GM23338 (cell line): ENCODE measurements around the gene ZDHHC11B. TPM values are rescaled to one million over a fixed set of nuclear protein-coding genes. Genes with fewer than 3 reads are reported as not detected.

Source experiments
- ATAC-seq: fragments of 200-7000 bp; cut with Tn5 transposase; 3 replicates; pipeline ENCODE4 v1.9.1; 2020
- DNase-seq: peaks from one replicate; pipeline ENCODE4 v3.0.0-alpha.2; 2015; ENCODE audit warnings: low spot score
- H2AFZ ChIP-seq: fragments of 200-600 bp; sonication (generic); 2 replicates; pipeline ENCODE4 v1.8.0; 2016; ENCODE audit warnings: antibody characterized with exemption, mild to moderate bottlenecking, moderate library complexity
- H3F3A ChIP-seq: fragments of 200-600 bp; sonication (generic); replicated peaks from 2 replicates; pipeline ENCODE4 v1.8.0; 2017; ENCODE audit warnings: antibody characterized with exemption, mixed run types, low read depth
- H3K27ac ChIP-seq: fragments of 200-600 bp; sonication (generic); 2 replicates; pipeline ENCODE4 v1.6.1; 2016; ENCODE audit warnings: low read depth
- H3K27me3 ChIP-seq: fragments of 200-600 bp; sonication (generic); 2 replicates; pipeline ENCODE4 v1.8.0; 2016; ENCODE audit warnings: mild to moderate bottlenecking, mixed run types, moderate library complexity; ENCODE audit not compliant: insufficient read depth
- H3K36me3 ChIP-seq: fragments of 200-600 bp; sonication (generic); 2 replicates; pipeline ENCODE4 v1.8.0; 2016; ENCODE audit warnings: mild to moderate bottlenecking; ENCODE audit not compliant: insufficient read depth
- H3K4me1 ChIP-seq: fragments of 200-600 bp; sonication (generic); 2 replicates; pipeline ENCODE4 v1.8.0; 2016; ENCODE audit warnings: mild to moderate bottlenecking, moderate library complexity; ENCODE audit not compliant: insufficient read depth
- H3K4me2 ChIP-seq: fragments of 200-600 bp; sonication (generic); 2 replicates; pipeline ENCODE4 v1.7.1; 2017; ENCODE audit warnings: mixed run types
- H3K4me3 ChIP-seq: fragments of 200-600 bp; sonication (generic); 2 replicates; pipeline ENCODE4 v1.6.1; 2016; ENCODE audit warnings: mixed run types
- H3K79me2 ChIP-seq: fragments of 200-600 bp; sonication (generic); replicated peaks from 2 replicates; pipeline ENCODE4 v1.8.0; 2017; ENCODE audit warnings: mild to moderate bottlenecking; ENCODE audit not compliant: insufficient read depth
- H3K9me2 ChIP-seq: fragments of 200-600 bp; sonication (generic); 2 replicates; pipeline ENCODE4 v1.8.0; 2017; ENCODE audit not compliant: insufficient read depth
- H4K20me1 ChIP-seq: fragments of 200-600 bp; sonication (generic); replicated peaks from 2 replicates; pipeline ENCODE4 v1.8.0; 2017; ENCODE audit warnings: mild to moderate bottlenecking; ENCODE audit not compliant: insufficient read depth
- H3K27ac Mint-ChIP-seq: 2 replicates; pipeline ENCODE4 v1.8.0; 2020; ENCODE audit warnings: inconsistent platforms, mild to moderate bottlenecking, moderate library complexity, mixed read lengths
- H3K27me3 Mint-ChIP-seq: 3 replicates; pipeline ENCODE4 v1.8.0; 2022; ENCODE audit warnings: low read depth, mild to moderate bottlenecking, moderate library complexity, mixed read lengths, inconsistent platforms; ENCODE audit not compliant: insufficient read depth, poor library complexity
- H3K36me3 Mint-ChIP-seq: 3 replicates; pipeline ENCODE4 v1.8.0; 2021; ENCODE audit warnings: low read depth, mild to moderate bottlenecking, inconsistent platforms, moderate library complexity, mixed read lengths
- H3K4me1 Mint-ChIP-seq: 3 replicates; pipeline ENCODE4 v1.8.0; 2020; ENCODE audit warnings: mild to moderate bottlenecking, inconsistent platforms, mixed read lengths
- H3K4me3 Mint-ChIP-seq: 3 replicates; pipeline ENCODE4 v1.8.0; 2021; ENCODE audit warnings: moderate library complexity, mild to moderate bottlenecking, inconsistent platforms, mixed read lengths
- H3K9me3 Mint-ChIP-seq: 3 replicates; pipeline ENCODE4 v1.8.0; 2020; ENCODE audit warnings: moderate library complexity, mild to moderate bottlenecking, inconsistent platforms, mixed read lengths
- CREB1 ChIP-seq: fragments of 250-450 bp; sonication (Bioruptor Pico); IDR thresholded peaks from 2 replicates; pipeline ENCODE4 v1.5.0; 2020; ENCODE audit warnings: low read depth, mild to moderate bottlenecking, moderate library complexity
- ETS1 ChIP-seq: IDR thresholded peaks from 2 replicates; pipeline ENCODE4 v1.6.1; 2016; ENCODE audit warnings: antibody characterized with exemption
- EZH2 ChIP-seq: fragments of 200-600 bp; sonication (generic); IDR thresholded peaks from one replicate; pipeline ENCODE4 v1.8.0; 2017; ENCODE audit warnings: antibody characterized with exemption, mild to moderate bottlenecking, low read depth; ENCODE audit not compliant: unreplicated experiment
- EZH2phosphoT487 ChIP-seq: fragments of 200-600 bp; sonication (generic); IDR thresholded peaks from one replicate; pipeline ENCODE4 v1.8.1; 2018; ENCODE audit warnings: antibody characterized with exemption; ENCODE audit not compliant: unreplicated experiment
- JUNB ChIP-seq: IDR thresholded peaks from one replicate; pipeline ENCODE4 v1.6.1; 2016; ENCODE audit warnings: antibody characterized with exemption; ENCODE audit not compliant: unreplicated experiment
- NANOG ChIP-seq: IDR thresholded peaks from 2 replicates; pipeline ENCODE4 v1.6.1; 2016; ENCODE audit warnings: antibody characterized with exemption, borderline replicate concordance
- STAT1 ChIP-seq: IDR thresholded peaks from one replicate; pipeline ENCODE4 v1.6.1; 2016; ENCODE audit warnings: antibody characterized with exemption; ENCODE audit not compliant: unreplicated experiment
- ZNF331 ChIP-seq: fragments of 250-450 bp; sonication (Bioruptor Pico); IDR thresholded peaks from 2 replicates; pipeline ENCODE4 v1.5.0; 2020; ENCODE audit warnings: low read depth, mild to moderate bottlenecking, moderate library complexity
- ZNF462 ChIP-seq: fragments of 250-450 bp; sonication (Bioruptor Pico); IDR thresholded peaks from 2 replicates; pipeline ENCODE4 v1.5.0; 2020; ENCODE audit warnings: mild to moderate bottlenecking, moderate library complexity
- polyA plus RNA-seq: library from polyadenylated mRNA; unstranded; fragments of >200 nt; fragmentation: Nextera tagmentation; extraction: Ambion mirVana; gene quantifications from 2 replicates; pipeline ENCODE4 v1.2.1, GENCODE V29; 2016
- total RNA-seq: library from RNA; depleted of rRNA; stranded (reverse); fragments of >200 nt; shearing (Covaris generic); gene quantifications from 2 replicates; pipeline ENCODE4 v1.2.3, GENCODE V29; 2014
- TF ChIP-seq, protein P1 (sequence below), 2 experiments: fragments of 200-600 bp in 1 of 2; sonication (generic) in 1 of 2; conservative IDR thresholded peaks; 2 replicates each; pipeline versions ENCODE4 v1.5.1 to v1.6.1; 2016 to 2017; ENCODE audit warnings: antibody characterized with exemption in 2 of 2, low read depth in 2 of 2, mild to moderate bottlenecking in 2 of 2, moderate library complexity in 1 of 2

ZDHHC11B gene
- total and polyA plus RNA-seq, 2 experiments from 2014 or later = 0.89 to 1.2 TPM

DNA sequence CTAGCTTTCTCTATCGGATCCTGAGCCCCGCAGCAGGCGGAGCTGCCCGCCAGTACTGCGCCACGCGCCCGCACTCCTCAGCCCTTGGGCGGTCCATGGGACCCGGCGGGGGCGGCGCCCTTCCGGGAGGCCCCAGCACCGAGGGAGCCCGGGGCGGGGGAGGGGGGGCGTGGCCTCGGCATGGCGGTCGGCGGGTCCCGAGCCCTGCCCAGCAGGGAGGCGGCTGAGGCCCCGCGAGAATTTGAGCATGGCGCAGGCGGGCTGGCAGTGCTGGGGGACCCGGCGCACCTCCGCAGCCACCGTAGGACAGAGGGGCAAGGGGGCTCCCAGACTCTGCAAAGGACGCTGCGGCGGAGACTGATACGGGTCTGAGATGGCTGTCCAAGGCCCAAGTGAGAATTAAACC is 6.8 kb downstream of the ZDHHC11B start:
- H4K20me1 ChIP-seq = no peaks in the 10 kb centered on the region
- ATAC-seq = no peak
- no peak overlapping the region for H3K4me3 Mint-ChIP-seq
- no peaks in the 10 kb centered on the region for H3K9me2 ChIP-seq
- TF ChIP-seq JUNB = no peak
- TF ChIP-seq NANOG = no peak
- TF ChIP-seq EZH2phosphoT487 = no peak
- no peaks in the 10 kb centered on the region for H3F3A ChIP-seq
- H3K27ac Mint-ChIP-seq = no peak overlapping the region
- H3K9me3 Mint-ChIP-seq = no peaks in the 10 kb centered on the region; the same call in 2 of the 3 replicates
- H3K4me1 ChIP-seq = no peaks in the 10 kb centered on the region
- no peaks in the 10 kb centered on the region for H3K4me1 Mint-ChIP-seq
- H3K4me3 ChIP-seq = no peak overlapping the region
- H3K4me2 ChIP-seq = no peak overlapping the region
- no peaks in the 10 kb centered on the region for H3K79me2 ChIP-seq
- H2AFZ ChIP-seq = no peak overlapping the region
- H3K36me3 ChIP-seq = no peaks in the 10 kb centered on the region
- H3K27me3 Mint-ChIP-seq = peaks cover 3% of the 10 kb centered on the region
- no peak overlapping the region for H3K27ac ChIP-seq
- H3K36me3 Mint-ChIP-seq = peaks cover 5% of the 10 kb centered on the region; the same call in 2 of the 3 replicates
- no peak for DNase-seq
- H3K27me3 ChIP-seq = no peaks in the 10 kb centered on the region

DNA sequence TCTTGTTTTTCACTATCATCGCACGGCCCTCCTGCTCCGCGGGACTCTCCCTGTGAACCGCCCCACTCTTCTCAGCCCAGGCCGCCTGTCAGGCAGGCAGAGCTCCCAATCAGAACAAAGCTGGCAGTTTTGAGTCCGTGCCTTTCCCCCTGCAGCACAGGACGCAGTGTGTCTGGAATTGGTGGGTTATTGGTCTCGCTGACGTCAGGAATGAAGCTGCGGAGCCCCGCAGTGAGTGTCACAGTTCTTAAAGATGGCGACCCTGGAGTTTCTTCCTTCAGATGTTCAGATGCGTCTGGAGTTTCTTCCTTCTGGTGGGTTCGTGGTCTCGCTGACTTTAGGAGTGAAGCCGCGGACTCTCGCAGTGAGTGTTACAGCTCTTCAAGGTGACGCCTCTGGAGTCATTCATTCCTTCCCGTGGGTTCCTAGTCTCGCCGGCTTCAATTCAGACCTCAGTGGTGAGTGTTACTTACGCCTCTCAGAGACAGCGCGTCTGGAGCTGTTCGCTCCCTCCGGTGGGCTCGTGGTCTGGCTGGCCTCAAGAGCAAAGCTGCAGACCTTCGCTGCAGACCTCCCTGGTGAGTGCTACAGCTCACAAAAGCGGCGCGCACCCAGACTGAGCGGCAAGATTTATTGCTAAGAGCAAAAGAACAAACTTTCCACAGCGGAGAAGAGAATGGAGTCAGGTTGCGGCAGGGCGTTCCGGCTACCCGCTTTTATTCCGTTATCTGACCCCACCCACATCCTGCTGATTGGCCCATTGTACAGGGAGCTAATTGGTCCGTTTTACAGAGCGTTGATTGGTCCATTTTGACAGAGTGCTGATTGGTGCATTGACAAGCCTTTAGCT is 7.4 kb downstream of the ZDHHC11B start:
- H3K27ac ChIP-seq = no peak overlapping the region
- no peaks in the 10 kb centered on the region for H3K27me3 ChIP-seq
- ATAC-seq (no peak), DNase-seq (peak; percentile 10)
- no peak overlapping the region for H3K4me3 ChIP-seq
- Mint-ChIP-seq H3K4me1 (no peaks in the 10 kb centered on the region), H3K4me3 (no peak overlapping the region; the same call in 2 of the 3 replicates), H3K36me3 (peaks cover 5% of the 10 kb centered on the region; the same call in 2 of the 3 replicates), H3K27me3 (peaks cover 3% of the 10 kb centered on the region), H3K27ac (no peak overlapping the region), H3K9me3 (no peaks in the 10 kb centered on the region; the same call in 2 of the 3 replicates)
- H3K4me1 ChIP-seq = no peaks in the 10 kb centered on the region
- no peak overlapping the region for H3K4me2 ChIP-seq
- no peaks in the 10 kb centered on the region for H3K36me3 ChIP-seq
- H3K9me2 ChIP-seq = no peaks in the 10 kb centered on the region
- no peaks in the 10 kb centered on the region for H3F3A ChIP-seq
- no peak overlapping the region for H2AFZ ChIP-seq
- no peaks in the 10 kb centered on the region for H4K20me1 ChIP-seq
- H3K79me2 ChIP-seq = no peaks in the 10 kb centered on the region
- TF ChIP-seq ETS1 = no peak
- TF ChIP-seq NANOG = no peak
- TF ChIP-seq CREB1 (CRISPR knock-in tag) = no peak
- TF ChIP-seq, protein P1, sequence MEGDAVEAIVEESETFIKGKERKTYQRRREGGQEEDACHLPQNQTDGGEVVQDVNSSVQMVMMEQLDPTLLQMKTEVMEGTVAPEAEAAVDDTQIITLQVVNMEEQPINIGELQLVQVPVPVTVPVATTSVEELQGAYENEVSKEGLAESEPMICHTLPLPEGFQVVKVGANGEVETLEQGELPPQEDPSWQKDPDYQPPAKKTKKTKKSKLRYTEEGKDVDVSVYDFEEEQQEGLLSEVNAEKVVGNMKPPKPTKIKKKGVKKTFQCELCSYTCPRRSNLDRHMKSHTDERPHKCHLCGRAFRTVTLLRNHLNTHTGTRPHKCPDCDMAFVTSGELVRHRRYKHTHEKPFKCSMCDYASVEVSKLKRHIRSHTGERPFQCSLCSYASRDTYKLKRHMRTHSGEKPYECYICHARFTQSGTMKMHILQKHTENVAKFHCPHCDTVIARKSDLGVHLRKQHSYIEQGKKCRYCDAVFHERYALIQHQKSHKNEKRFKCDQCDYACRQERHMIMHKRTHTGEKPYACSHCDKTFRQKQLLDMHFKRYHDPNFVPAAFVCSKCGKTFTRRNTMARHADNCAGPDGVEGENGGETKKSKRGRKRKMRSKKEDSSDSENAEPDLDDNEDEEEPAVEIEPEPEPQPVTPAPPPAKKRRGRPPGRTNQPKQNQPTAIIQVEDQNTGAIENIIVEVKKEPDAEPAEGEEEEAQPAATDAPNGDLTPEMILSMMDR (conservative IDR thresholded peaks at IDR 0.05; ENCODE audit: low read depth in 2 of 2) = no peak
- no peak for TF ChIP-seq STAT1
- no peak for TF ChIP-seq ZNF462 (CRISPR knock-in tag)
- no peak for TF ChIP-seq JUNB
- no peak for TF ChIP-seq ZNF331 (CRISPR knock-in tag)
- no peak for TF ChIP-seq EZH2
